ENCODE results near the gene RIMBP2. TPM values are rescaled to one million over a fixed set of nuclear protein-coding genes. Genes with fewer than 3 reads are reported as not detected.

The RIMBP2 gene
- total and polyA plus RNA-seq, 9 donors, result 1.1 to 16.2 (median 3.5) TPM

DNA sequence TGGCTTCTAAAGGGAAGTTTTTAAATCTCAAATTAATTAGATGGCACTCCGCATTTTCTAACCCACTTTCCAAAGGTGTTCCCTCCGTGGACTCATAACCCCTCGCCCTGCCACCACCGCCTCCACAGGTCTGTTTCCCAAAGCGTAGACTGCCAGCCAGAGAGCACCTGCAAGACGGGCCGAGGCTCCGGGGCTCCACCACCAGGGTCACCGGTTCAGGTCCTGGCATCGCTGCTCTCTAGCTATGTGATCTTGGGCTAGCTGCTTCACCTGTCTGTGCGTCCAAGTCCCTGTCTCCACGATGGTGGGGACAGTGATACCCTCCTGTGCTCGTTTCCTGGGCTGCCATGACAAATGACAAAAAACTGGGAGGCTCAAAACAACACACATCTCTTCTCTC is 11.5 kb downstream of the RIMBP2 start:
- no peak for TF ChIP-seq EP300 (IDR thresholded peaks at IDR 0.05)
- TF ChIP-seq POLR2A (IDR thresholded peaks at IDR 0.05), result no peak
- TF ChIP-seq, protein P1, sequence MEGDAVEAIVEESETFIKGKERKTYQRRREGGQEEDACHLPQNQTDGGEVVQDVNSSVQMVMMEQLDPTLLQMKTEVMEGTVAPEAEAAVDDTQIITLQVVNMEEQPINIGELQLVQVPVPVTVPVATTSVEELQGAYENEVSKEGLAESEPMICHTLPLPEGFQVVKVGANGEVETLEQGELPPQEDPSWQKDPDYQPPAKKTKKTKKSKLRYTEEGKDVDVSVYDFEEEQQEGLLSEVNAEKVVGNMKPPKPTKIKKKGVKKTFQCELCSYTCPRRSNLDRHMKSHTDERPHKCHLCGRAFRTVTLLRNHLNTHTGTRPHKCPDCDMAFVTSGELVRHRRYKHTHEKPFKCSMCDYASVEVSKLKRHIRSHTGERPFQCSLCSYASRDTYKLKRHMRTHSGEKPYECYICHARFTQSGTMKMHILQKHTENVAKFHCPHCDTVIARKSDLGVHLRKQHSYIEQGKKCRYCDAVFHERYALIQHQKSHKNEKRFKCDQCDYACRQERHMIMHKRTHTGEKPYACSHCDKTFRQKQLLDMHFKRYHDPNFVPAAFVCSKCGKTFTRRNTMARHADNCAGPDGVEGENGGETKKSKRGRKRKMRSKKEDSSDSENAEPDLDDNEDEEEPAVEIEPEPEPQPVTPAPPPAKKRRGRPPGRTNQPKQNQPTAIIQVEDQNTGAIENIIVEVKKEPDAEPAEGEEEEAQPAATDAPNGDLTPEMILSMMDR (IDR thresholded peaks at IDR 0.05), result no peak
- Histone ChIP-seq H3K4me3 (no peak overlapping the region), H3K27ac (no peak overlapping the region), H3K9me3 (no peaks in the 10 kb centered on the region), H3K27me3 (no peaks in the 10 kb centered on the region), H3K36me3 (no peaks in the 10 kb centered on the region), H3K4me1 (ENCODE audit: insufficient read depth) (no peaks in the 10 kb centered on the region)
- DNase-seq, result no peak
- intact Hi-C loops (cut with DNase I), result no loop called here
- 88 to 89% (median 89%) methylated on average over 13 of the region's 13 CpGs for WGBS, 3 donors

DNA sequence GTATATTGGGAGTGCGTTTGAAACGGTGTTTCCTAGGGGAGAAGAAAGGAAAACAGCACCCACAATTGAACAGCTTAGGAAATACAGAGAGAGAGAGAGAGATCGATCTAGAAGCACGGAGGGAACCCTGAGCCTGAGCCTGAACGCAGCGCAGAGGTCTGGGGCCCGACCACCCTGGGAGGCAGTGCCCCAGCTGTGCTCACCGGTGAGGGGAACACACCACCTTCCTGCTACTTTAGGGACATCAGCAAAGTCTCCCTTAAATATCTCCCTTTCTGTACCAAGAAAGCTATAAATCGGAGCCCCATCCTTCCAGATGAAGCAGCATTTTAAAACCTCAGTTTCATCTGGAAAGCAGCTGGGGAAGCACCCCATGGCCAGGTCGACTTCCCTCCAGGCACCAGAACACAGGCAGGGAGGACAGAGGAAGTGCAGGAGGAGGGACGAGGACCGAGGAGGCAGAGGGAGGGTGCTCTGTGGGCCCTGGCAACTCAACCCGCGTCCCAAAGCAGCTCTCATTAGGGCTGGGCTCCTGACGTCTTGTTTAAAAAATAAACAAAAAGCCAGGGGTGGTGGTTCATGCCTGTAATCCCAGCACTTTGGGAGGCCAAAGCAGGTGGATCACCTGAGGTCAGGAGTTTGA is 12.2 kb downstream of the RIMBP2 start:
- no peak for DNase-seq
- intact Hi-C loops (cut with DNase I), result no loop called here
- Histone ChIP-seq H3K36me3 (no peaks in the 10 kb centered on the region), H3K27me3 (no peaks in the 10 kb centered on the region), H3K4me3 (no peak overlapping the region), H3K27ac (no peak overlapping the region), H3K9me3 (no peaks in the 10 kb centered on the region), H3K4me1 (ENCODE audit: insufficient read depth) (no peaks in the 10 kb centered on the region)
- TF ChIP-seq EP300 (IDR thresholded peaks at IDR 0.05) (no peak), POLR2A (IDR thresholded peaks at IDR 0.05) (no peak)
- TF ChIP-seq, protein P1 (IDR thresholded peaks at IDR 0.05), result no peak
- WGBS, 3 donors, result 49 to 50% (median 50%) methylated on average over 15 of the region's 15 CpGs

DNA sequence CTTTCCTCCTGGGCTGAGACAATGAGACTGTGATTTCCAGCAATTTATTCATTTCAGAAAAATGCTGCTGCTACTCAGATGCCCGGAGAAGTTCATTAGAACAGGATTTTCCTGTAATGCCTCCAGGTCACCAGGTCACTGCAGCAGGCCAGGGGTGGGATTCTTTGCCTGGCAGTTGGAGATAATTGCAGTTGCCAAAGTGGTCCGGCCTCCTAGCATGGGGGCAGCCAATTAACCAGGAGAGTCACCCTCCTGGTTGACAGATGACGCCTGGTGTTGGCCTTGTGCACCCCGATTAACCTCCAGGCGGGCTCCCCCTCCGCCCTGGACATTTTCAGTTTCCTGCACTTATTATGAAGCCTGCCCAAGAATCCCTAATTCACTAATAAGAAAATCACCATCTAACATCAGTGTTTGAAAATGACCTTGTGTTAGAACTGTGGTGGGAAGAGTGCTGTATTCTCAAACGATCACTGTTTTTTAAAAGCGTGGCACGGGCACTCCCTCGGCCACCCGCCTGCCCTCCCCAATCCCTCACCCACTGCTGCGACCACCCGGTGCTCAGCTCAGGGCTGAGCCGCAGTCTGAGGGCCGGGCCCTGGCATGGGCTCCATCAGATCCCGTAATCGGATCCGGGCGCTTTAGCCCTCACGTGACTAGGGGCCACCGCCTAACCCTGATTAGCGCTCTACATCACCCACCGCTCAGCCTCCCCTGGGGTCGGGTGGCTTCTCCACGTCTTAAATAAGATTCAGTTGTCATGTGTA is 12.9 kb downstream of the RIMBP2 start:
- Histone ChIP-seq H3K9me3 (no peaks in the 10 kb centered on the region), H3K27me3 (no peaks in the 10 kb centered on the region), H3K4me3 (no peak overlapping the region), H3K27ac (no peak overlapping the region), H3K4me1 (ENCODE audit: insufficient read depth) (no peaks in the 10 kb centered on the region), H3K36me3 (no peaks in the 10 kb centered on the region)
- no peak for DNase-seq
- intact Hi-C loops (cut with DNase I), result no loop called here
- TF ChIP-seq EP300 (IDR thresholded peaks at IDR 0.05), result no peak
- TF ChIP-seq, protein P1 (IDR thresholded peaks at IDR 0.05), result no peak
- TF ChIP-seq POLR2A (IDR thresholded peaks at IDR 0.05), result no peak
- 56 to 66% (median 63%) methylated on average over 25 of the region's 25 CpGs for WGBS, 3 donors

DNA sequence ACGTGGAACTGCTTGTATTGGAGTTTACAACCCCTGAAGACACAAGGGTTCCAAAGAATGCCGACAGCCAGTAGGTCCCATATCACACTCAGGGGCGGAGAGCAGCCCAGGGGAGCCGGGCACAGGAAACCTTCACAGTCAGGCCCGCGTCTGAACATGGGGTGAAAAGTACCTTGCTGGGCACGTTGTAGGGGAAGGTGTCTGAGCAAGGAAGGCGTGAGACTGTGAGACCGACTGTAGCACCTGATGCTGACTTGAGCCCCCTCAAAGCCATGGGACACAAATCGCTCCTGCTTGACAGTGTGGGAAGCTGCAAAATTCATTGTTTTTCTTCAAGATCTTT is 14.7 kb downstream of the RIMBP2 start:
- H3K27ac ChIP-seq, result no peak overlapping the region
- H3K4me1 ChIP-seq (ENCODE audit: insufficient read depth), result no peaks in the 10 kb centered on the region
- WGBS, 3 donors, result 83 to 87% (median 84%) methylated on average over 10 of the region's 10 CpGs
- TF ChIP-seq, protein P1 (IDR thresholded peaks at IDR 0.05), result no peak
- no peak for TF ChIP-seq EP300 (IDR thresholded peaks at IDR 0.05)
- no peak for TF ChIP-seq POLR2A (IDR thresholded peaks at IDR 0.05)
- H3K36me3 ChIP-seq, result no peaks in the 10 kb centered on the region
- H3K9me3 ChIP-seq, result no peaks in the 10 kb centered on the region
- no peak for DNase-seq
- H3K27me3 ChIP-seq, result no peaks in the 10 kb centered on the region
- intact Hi-C loops (cut with DNase I), result no loop called here
- no peak overlapping the region for H3K4me3 ChIP-seq
